GM12865 (cell line): ENCODE results near the gene ADM2.

Source experiments
- DNase-seq: peaks from one replicate; pipeline ENCODE4 v3.0.0; 2010; ENCODE audit warnings: low read depth
- H3K4me3 ChIP-seq: 2 replicates; pipeline ENCODE4 v1.5.1; 2011; ENCODE audit warnings: mild to moderate bottlenecking, low read depth, low read length, control low read depth
- TF ChIP-seq, protein P1 (sequence below): IDR thresholded peaks from 2 replicates; pipeline ENCODE4 v1.5.1; 2011; ENCODE audit warnings: low read length, control low read depth, low read depth, inconsistent platforms; ENCODE audit not compliant: insufficient read depth; ENCODE audit errors: missing control alignments

The ADM2 gene

DNA sequence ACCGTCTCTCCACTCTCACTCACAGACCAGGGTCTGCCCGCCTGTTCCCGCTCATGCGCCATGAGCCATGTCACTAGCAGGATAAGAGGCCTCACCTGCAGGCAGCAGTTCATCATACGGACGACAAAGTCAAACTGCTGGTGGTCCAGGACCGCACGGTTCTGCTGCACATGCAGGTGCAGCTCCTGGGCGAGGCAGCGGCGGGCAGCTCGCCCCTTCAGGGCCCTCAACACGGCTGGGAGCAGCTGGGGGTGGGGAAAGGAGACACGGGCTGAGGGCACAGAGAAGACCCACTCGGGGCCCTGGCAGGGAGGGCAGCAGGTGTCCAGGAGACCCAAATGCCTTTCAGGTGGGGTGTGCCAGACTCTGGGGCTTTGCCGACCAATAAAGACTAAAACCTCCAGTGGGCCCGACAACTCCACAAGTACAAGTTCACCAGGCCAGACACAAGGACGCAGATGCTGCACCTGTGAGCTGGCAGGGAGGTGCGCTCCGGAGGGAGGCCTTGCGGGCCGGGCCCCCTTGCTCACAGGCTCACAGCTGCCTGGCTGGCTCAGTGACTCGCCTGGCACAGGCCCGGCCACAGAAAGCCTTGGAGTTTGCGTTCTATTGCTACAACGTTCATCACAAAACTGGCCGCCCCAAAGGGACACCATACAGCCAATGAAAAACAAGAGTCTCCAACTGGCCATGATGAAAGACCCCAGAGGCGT, 18.0 kb upstream of the ADM2 start:
- DNase-seq, result no peak
- TF ChIP-seq, protein P1, sequence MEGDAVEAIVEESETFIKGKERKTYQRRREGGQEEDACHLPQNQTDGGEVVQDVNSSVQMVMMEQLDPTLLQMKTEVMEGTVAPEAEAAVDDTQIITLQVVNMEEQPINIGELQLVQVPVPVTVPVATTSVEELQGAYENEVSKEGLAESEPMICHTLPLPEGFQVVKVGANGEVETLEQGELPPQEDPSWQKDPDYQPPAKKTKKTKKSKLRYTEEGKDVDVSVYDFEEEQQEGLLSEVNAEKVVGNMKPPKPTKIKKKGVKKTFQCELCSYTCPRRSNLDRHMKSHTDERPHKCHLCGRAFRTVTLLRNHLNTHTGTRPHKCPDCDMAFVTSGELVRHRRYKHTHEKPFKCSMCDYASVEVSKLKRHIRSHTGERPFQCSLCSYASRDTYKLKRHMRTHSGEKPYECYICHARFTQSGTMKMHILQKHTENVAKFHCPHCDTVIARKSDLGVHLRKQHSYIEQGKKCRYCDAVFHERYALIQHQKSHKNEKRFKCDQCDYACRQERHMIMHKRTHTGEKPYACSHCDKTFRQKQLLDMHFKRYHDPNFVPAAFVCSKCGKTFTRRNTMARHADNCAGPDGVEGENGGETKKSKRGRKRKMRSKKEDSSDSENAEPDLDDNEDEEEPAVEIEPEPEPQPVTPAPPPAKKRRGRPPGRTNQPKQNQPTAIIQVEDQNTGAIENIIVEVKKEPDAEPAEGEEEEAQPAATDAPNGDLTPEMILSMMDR, result no peak
- H3K4me3 ChIP-seq, result no peak overlapping the region

DNA sequence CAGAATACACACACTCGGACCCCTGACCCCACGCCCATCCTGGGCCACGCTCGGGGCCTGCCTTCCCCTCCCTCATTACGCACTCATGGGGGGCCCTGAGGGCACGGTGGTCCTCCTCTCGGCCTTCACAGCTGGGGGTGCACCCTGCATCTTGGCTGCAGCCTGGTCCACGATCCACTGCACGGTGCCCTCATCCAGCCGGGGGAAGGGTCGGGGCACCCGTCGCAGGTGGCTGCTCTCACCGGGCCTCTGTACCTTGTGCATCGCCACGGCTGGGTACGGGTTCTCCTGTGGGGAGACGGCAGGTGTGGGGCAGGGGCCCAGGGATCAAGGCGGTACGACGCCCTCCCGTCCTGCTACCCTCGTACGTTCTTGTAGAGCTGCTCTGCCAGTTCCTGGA, 16.9 kb upstream of the ADM2 start:
- TF ChIP-seq, protein P1, result no peak
- no peak for DNase-seq
- H3K4me3 ChIP-seq, result no peak overlapping the region

DNA sequence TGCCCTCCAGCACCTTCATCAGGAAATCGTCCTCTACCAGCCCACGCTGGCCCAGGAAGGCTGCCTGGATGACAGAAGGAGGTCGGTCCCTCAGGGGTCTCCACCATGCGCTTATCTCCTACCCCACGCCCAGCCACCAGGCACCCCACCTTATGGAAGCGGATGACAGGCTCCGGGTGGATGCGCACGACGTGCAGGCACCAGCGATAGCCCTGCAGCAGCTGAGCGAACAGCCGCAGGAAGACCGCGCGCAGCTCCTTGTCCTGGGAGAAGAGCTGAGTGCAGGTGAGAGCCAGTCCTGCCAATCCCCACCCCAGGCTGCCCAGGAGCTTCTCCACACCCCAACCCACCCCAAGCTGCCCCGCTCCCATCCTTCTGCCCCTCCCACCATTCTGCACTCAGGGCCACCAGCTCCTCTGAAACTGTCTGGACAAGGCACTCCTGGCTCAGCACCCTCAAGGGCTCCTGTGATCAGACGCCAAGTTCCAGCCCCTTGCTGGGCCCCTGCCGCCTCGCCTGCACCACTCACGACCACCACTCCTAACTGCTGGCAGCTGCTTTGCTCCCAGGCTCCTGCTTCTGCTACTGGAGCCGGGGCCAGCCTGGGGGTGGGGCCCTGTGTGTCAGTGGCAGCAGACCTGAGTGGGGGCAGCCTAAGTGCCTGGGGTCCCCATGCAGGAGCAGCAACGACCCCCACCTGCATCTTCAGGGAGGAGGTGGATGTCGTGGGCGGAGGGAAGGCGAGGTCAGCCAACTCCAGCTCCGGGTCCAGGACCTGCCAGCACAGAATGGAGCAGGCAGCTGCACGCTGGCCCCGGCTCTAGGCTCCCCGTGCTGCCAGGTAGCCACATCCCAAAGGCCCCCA, 16.0 kb upstream of the ADM2 start:
- TF ChIP-seq, protein P1, result no peak
- no peak overlapping the region for H3K4me3 ChIP-seq
- DNase-seq, result no peak

DNA sequence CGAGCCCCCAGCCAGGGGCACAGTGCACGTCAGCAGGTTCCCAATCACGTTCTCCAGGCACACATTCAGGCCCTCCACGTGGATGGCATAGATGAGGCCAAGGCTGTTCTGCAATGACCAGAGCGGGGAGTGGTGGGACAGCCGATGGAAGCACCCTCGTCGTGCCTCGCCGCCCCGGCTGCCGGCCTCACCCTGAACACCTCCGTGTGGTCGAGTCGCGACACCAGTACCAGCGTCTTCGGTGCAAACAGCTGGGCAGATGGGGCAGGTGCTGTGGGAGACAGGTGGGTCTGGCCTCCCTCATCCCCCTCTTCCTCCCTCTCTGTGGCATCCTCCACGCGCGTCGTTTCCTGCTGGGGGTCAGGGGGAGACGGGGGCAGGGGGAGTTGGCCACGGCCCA, 14.0 kb upstream of the ADM2 start:
- TF ChIP-seq, protein P1, result no peak

DNA sequence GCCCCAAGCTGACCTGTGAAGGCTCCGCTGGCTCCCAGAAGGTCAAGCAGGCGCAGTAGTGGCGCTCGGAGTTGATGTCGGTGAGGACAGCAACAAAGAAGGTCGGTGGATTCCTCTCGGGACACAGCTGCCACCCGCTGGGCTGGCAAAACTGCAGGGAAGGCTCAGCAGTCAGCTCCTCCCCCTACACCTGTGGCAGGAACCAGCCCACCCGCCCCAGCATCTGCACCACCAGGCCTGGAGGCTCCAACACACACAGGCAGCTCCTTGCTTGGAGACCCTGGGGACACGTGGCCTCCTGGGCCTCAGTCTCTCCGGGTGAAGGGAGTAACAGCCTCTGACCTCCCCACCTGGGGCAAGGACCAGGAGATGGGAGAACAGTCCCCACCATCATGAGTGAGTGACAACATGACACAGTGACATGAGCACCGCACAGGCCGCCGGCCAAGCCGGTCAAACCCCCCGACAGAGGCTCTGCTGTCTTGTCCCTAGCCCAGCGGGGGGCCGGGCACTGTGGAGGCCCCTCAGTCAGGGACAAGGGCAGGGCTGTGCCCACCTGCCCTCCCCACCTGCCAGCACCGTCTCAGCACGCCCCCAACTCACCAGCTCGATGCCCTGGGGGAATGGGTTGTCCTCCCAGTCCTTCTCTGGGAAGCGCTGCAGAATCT, 13.4 kb upstream of the ADM2 start:
- no peak for DNase-seq
- H3K4me3 ChIP-seq, result no peak overlapping the region

More for the DNA sequence above, 14.0 kb upstream of the ADM2 start:
- no peak overlapping the region for H3K4me3 ChIP-seq
- no peak for DNase-seq

DNA sequence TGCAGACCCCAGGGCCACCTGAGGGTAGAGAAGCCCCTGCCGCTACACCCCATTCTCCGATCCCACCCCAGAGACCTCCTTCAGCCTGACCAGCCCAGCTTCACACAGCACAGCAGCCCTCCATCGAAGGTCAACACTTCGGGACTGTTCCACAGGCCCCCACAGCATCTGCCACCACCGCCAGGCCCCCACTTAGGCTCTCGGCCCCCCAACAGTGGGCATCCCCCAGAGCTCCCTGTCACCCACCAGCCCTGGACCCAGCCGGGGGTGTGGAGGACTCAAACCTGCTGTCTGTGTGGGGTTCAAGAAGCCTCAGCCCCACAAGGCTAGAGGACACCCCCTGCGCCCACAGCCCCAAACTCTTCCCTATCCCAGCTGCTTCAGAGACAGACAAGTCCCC, 12.7 kb upstream of the ADM2 start:
- TF ChIP-seq, protein P1, result no peak
- no peak for DNase-seq
- H3K4me3 ChIP-seq, result no peak overlapping the region

More for the DNA sequence above, 13.4 kb upstream of the ADM2 start:
- TF ChIP-seq, protein P1, result no peak
